Dermis microvascular lymphatic vessel endothelial cell (primary cell): Measurements from ENCODE around the gene FZR1. TPM values are rescaled to one million over a fixed set of nuclear protein-coding genes. Genes with fewer than 3 reads are reported as not detected.
A peak's percentile ranks its signal among the peaks of the same experiment; 100 is the strongest.
"Not testable (repeated sequence)": the region's sequence is repeated elsewhere in the genome, so short reads cannot be mapped to it uniquely, and the experiment has no call there.

Source experiments
- DNase-seq, 2 donors: peaks; one replicate each; pipeline versions ENCODE4 v3.0.0 to v3.0.0-alpha.2; 2010; ENCODE audit warnings: low read depth in 2 of 2
- total RNA-seq: library from RNA; depleted of rRNA; stranded (reverse); fragments of >200 nt; gene quantifications from 2 replicates; pipeline ENCODE4 v1.2.1, GENCODE V29; 2014

Gene FZR1
- total RNA-seq, 1 donor from 2014 or later: 28.4 TPM

DNA sequence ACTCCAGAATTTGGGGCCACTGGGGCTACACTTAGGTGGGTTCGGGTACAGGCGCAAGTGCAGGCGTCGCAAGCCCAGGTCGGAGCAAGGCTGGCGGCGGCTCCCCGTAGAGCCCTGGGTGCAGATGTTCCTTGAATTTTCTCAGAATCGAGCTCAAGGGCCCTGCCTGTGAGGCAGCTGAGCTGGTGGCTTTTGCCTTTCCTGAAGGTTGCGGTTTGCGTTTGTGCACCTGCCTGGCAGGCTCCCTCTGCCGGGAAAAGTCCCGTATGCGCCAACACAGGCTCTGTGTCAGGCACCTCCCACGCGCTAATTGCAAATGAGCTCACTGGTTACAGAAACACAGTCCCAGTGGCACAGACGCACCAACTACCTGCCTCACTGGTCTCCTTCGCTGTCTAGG lies 11.6 kb upstream of the FZR1 start:
- no peak for DNase-seq

DNA sequence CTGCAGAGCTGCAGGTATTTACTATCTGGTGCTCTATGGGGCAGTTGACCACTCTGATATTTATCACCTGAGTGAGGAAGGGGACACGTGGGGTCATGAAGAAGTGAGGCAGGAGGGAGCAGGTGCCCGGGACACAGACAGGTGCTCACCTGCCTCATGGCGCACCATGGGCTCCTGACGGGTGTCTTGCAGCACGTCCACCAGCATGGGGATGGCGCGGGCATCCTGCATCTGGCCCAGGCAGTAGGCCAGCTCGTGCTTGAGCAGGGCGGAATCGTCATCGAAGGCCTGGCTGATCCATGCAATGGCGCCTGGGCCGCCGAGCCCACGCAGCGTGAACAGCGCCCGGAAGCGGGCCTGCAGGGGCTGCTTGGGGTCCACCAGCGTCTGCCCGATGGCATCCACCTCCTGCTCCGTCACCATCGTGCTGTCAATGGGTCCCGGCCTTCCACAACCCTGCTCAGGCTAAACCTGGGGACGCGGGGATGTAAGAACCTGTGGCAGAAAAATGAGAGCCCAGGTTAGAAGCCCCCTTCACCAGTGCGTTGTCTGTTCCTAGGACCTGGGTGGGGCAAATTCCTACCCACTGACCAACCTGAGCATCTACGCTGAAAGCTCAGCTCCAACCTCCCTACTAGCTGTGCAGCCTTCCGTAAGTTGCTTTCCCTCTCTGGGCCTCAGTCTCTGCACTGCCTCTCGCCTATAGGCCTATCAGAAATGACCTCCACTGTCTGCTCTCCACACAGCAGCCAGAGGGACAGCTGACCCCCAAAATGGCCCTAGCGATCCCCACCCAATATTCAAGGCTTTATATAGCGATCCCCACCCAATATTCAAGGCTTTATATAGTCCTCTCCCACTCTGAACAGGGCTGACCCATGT lies 9.5 kb upstream of the FZR1 start:
- no peak for DNase-seq

- no peak for DNase-seq
These were observed 8.2 kb upstream of the FZR1 start for GRCh38 chr19:3497757-3498520.

- DNase-seq: no peak
These were observed 6.2 kb upstream of the FZR1 start for GRCh38 chr19:3499738-3500428.

- DNase-seq: peak; percentile 95 to 96
These were observed 5.5 kb upstream of the FZR1 start, which contains the start of gene DOHH for GRCh38 chr19:3500429-3501101. DOHH (minus strand) TSS chr19:3500674; CDS start chr19:3496814, 3,860 bp downstream.

DNA sequence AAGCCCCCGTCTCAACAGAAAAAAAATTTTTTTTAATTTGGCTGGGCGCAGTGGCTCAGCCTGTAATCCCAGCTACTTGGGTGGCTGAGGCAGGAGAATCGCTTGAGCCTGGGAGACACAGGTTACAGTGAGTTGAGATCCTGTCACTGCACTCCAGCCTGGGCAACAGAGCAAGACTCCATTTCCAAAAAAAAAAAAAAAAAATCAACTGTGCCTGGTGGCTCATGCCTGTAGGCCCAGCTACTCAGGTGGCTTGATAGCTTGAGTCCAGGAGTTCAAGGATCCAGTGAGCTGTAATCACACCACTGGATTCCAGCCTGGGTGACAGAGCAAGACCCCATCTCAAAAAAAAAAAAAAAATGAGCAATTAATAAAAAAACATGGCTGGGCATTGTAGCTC lies 4.3 kb upstream of the FZR1 start:
- no peak for DNase-seq

- no peak for DNase-seq
These were observed 3.0 kb upstream of the FZR1 start for GRCh38 chr19:3503036-3503572.

GRCh38 chr19:3504735-3505134 lies 1.4 kb upstream of the FZR1 start:
- DNase-seq: no peak

GRCh38 chr19:3506384-3507340 lies 551 bp downstream of the FZR1 start:
- peak in 1 of 2 donors; percentile 35 for DNase-seq

DNA sequence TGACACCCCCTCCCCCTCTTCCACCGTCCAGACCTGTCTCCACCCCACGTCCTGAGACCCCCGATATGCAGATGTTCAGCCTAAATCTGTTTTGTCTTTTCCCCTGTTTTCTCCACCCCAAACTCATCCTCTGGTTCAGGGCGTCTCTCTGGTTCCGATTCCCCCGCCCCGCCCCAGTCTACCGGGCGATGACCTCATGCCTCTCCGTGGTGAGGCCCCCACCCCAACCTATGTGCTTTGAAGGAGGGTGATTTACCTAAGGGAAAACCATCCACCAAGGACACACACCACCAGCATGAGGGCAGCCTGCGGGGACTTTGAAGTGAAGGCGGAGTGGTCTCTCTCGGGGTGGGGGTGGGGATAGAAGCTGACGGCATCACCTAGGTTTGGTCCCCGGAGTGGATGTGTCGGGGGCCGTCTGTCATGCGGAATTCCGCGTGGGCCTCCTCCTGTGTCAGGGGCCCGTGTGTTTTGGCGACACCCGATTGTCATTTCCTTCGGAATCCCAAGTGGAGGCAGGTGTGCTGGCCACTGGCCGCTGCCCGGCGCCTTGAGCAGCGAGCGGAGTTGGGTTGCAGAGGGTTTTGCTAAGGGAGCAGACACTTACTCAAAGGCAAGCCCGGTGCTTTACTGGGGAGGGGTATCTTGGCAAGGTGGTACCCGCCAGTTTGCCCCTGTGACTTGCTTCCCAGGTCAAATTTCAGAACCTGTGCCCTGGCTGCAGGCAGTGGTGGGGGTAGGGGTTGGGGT lies 1.4 kb downstream of the FZR1 start:
- DNase-seq: peak in 1 of 2 donors; percentile 25

- not testable (repeated sequence) for DNase-seq
These were observed 2.1 kb downstream of the FZR1 start for GRCh38 chr19:3508121-3508661.

DNA sequence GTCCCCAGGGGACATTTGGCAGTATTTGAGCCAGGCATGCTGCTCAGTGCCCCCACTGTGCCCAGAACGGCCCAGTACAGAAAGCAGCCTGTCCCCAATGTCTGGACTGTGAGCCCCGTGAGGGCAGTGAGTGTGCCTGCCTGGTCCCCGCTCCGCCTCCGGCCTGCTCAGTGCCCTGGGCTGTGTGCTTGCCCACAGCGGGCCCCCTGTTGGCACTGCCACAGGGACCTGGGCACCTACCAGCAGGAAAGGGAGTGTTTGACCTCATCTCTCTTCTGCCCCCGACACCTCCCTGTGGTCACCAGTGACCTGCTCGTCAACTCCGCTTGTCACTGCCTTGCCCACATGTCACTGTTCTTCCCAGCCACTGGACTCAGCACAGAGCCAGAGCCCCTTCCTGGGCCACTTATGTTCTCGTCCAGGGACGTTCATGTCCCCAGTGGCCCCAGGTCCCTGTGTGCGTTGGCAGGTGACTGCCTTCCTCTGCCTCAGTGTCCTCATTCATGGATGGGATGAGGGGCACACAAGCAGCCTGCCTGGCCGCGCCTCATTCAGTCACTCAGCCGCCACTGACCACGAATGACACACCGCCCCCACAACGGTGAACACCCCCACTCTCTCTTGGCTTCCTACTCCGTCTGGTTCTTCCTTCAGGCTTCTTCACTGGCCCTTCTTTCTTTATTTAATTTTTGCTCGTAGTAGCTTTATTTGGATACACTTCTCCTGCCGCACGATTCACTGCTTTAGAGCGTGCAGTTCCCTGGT lies 2.8 kb downstream of the FZR1 start:
- DNase-seq: no peak

DNA sequence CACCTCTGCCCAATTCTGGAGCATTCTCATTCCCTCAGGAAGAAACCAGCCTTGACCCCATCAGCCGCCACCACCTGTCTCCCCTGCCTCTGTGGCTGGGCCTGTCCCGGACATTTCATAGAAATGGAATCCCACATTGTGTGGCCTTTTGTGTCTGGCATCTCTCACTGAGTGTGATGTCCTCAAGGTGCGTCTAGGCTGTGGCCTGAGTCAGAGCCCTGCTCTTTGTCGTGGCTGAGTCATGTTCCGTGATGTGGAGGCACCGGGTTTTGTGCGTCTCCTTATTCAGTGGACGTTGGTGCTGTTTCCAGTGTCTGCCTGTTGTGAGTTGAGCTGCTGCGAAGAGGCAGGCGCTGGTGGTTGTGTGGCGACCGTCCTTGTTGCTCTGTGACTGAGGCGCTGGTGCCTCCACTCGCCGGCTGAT lies 3.5 kb downstream of the FZR1 start:
- peak in 1 of 2 donors; percentile 57 for DNase-seq

- no peak for DNase-seq
These were observed 4.6 kb downstream of the FZR1 start for GRCh38 chr19:3510727-3511126.

DNA sequence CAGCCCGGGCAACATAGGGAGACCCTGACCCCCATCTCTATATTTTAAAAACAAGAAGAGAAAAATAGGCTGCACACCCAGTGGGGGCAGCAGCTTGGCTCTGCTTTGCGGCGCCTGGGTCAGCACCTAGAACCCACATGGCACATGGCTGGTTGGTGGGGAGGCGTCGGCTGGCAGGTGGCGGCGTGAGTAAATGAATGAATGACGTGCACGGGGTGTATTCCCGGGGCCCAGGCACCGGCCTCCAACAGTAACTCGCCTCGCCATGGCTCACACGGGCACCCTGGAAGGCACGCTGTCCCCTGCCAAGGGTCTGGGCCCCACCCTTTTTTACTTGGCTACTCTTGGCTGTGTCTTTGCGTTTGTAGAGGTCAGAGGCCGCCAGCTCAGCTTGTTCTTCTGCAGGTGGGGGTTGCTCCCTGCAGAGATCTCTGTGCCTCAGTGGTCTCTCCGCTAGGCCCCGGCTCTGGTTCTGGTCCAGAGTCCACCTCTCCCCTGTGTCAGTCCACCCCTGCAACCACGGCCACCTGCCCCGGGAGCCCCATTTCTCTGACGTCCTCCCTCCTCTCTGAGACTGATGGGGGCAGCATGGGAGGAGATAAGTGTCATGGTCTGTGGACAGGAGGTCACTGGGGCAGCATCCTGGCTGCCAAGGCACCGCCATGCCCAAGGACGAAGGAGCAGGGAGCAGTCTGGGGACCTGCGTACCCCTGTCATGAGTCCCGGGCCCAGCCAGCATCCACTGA lies 5.6 kb downstream of the FZR1 start:
- no peak for DNase-seq

GRCh38 chr19:3512562-3513228 lies 6.6 kb downstream of the FZR1 start:
- DNase-seq: no peak
